Measurements from ENCODE around the gene ZNF841. TPM values are rescaled to one million over a fixed set of nuclear protein-coding genes. Genes with fewer than 3 reads are reported as not detected.

Gene ZNF841
- total RNA-seq, 2 donors from 2014 or later: 27.3 to 37.7 TPM

DNA sequence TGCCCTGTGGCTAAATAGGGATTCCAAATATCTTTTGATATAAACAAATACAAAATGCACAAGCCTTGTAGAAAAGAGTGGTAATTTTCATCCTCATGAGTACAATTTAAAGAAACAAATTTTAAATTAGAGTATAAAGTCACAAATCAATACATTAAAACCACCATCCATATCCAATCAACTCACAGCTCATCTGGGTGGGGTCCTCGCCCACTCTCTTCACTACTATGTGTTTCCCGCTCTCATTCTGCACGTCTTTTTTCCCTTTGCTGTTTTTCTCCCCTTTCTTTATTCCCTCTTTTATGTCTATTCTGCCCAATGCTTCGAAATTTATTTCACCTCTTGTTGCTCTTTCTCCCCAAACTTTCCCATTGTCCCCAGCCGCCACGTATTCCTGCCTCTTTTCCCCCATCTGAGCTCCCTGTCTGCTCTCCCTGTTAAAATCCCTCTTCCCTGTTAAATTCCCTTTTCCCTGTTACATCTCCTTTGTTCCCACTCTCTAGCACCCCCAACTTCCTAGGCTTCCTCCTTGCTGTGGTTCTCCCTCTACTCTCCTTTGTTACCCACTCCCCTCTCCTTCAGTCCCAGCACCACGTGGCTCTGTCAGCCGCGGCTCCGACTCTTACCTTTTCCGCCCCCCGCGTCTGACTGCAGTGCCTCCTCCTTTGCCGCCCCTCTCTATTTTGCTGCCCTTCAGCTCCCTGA, 42.9 kb upstream of the ZNF841 start:
- no peak for TF ChIP-seq CTCF (conservative IDR thresholded peaks at IDR 0.05)
- H3K4me1 Mint-ChIP-seq: peaks cover 11% of the 10 kb centered on the region
- Histone ChIP-seq H3K4me1 (ENCODE audit: control insufficient read depth, insufficient read depth, low read length) (no peaks in the 10 kb centered on the region), H3K4me3 (ENCODE audit: low read length) (peak overlapping the region; percentile 100), H3K27ac (ENCODE audit: low read depth, low read length) (peak overlapping the region; percentile 75), H3K9me3 (ENCODE audit: control insufficient read depth, low read length) (peaks cover 64% of the 10 kb centered on the region), H3K36me3 (ENCODE audit: control insufficient read depth, insufficient read depth, low read length) (peaks cover 39% of the 10 kb centered on the region), H3K9ac (ENCODE audit: extremely low read depth, low read length, poor library complexity, severe bottlenecking) (peak overlapping the region; percentile 94), H3K27me3 (ENCODE audit: control insufficient read depth, insufficient read depth, low read length, poor library complexity, severe bottlenecking) (no peaks in the 10 kb centered on the region)
- peaks cover 49% of the 10 kb centered on the region for H3K9me3 Mint-ChIP-seq
- peaks cover 40% of the 10 kb centered on the region for H3K36me3 Mint-ChIP-seq (ENCODE audit: low read depth)
- WGBS, 2 experiments (ENCODE audit: insufficient coverage in 1 of 2, insufficient read length in 1 of 2): 17 to 44% methylated on average over 7 to 14 of the region's 14 CpGs
- peak overlapping the region; percentile 90 for H3K4me3 Mint-ChIP-seq
- H3K27me3 Mint-ChIP-seq (ENCODE audit: insufficient read depth): no peaks in the 10 kb centered on the region
- H3K27ac Mint-ChIP-seq: peak overlapping the region; percentile 97
- DNase-seq: peak; percentile 85

GRCh38 chr19:52120286-52120685, 24.7 kb upstream of the ZNF841 start:
- DNase-seq: no peak
- no peaks in the 10 kb centered on the region for H3K4me1 Mint-ChIP-seq
- H3K9me3 Mint-ChIP-seq: peaks cover 97% of the 10 kb centered on the region
- H3K9ac ChIP-seq (ENCODE audit: extremely low read depth, low read length, poor library complexity, severe bottlenecking): no peak overlapping the region
- H3K4me1 ChIP-seq (ENCODE audit: control insufficient read depth, insufficient read depth, low read length): no peaks in the 10 kb centered on the region
- no peaks in the 10 kb centered on the region for H3K27me3 ChIP-seq (ENCODE audit: control insufficient read depth, insufficient read depth, low read length, poor library complexity, severe bottlenecking)
- H3K36me3 ChIP-seq (ENCODE audit: control insufficient read depth, insufficient read depth, low read length): peaks cover 99% of the 10 kb centered on the region
- 97% methylated on average over 3 of the region's 3 CpGs; no CpG with 5 or more reads in 1 of the 2 experiments for WGBS, 2 experiments (ENCODE audit: insufficient coverage in 1 of 2, insufficient read length in 1 of 2)
- TF ChIP-seq CTCF (conservative IDR thresholded peaks at IDR 0.05): no peak
- peak overlapping the region; percentile 68 for H3K4me3 ChIP-seq (ENCODE audit: low read length)
- H3K9me3 ChIP-seq (ENCODE audit: control insufficient read depth, low read length): peaks cover 100% of the 10 kb centered on the region
- no peak overlapping the region for H3K27ac Mint-ChIP-seq
- H3K4me3 Mint-ChIP-seq: no peak overlapping the region
- peaks cover 96% of the 10 kb centered on the region for H3K36me3 Mint-ChIP-seq (ENCODE audit: low read depth)
- H3K27ac ChIP-seq (ENCODE audit: low read depth, low read length): no peak overlapping the region
- H3K27me3 Mint-ChIP-seq (ENCODE audit: insufficient read depth): no peaks in the 10 kb centered on the region

- Mint-ChIP-seq H3K9me3 (peaks cover 98% of the 10 kb centered on the region), H3K4me3 (no peak overlapping the region), H3K27me3 (ENCODE audit: insufficient read depth) (peaks cover 8% of the 10 kb centered on the region), H3K36me3 (ENCODE audit: low read depth) (peaks cover 79% of the 10 kb centered on the region), H3K4me1 (no peaks in the 10 kb centered on the region), H3K27ac (no peak overlapping the region)
- Histone ChIP-seq H3K4me3 (ENCODE audit: low read length) (peak overlapping the region; percentile 70), H3K36me3 (ENCODE audit: control insufficient read depth, insufficient read depth, low read length) (peaks cover 77% of the 10 kb centered on the region), H3K27ac (ENCODE audit: low read depth, low read length) (no peak overlapping the region), H3K4me1 (ENCODE audit: control insufficient read depth, insufficient read depth, low read length) (no peaks in the 10 kb centered on the region), H3K9me3 (ENCODE audit: control insufficient read depth, low read length) (peaks cover 100% of the 10 kb centered on the region), H3K27me3 (ENCODE audit: control insufficient read depth, insufficient read depth, low read length, poor library complexity, severe bottlenecking) (no peaks in the 10 kb centered on the region), H3K9ac (ENCODE audit: extremely low read depth, low read length, poor library complexity, severe bottlenecking) (no peak overlapping the region)
- WGBS, 2 experiments (ENCODE audit: insufficient coverage in 1 of 2, insufficient read length in 1 of 2): 92 to 95% methylated on average over 12 of the region's 12 CpGs
- DNase-seq: no peak
- no peak for TF ChIP-seq CTCF (conservative IDR thresholded peaks at IDR 0.05)
Observed at GRCh38 chr19:52115526-52116053, 20.0 kb upstream of the ZNF841 start.

Measured in endodermal cell (in vitro differentiated cells).